SKM-1 (cell line): Measurements from ENCODE around the gene NFATC2.
A peak's percentile ranks its signal among the peaks of the same experiment; 100 is the strongest.
"Not testable (repeated sequence)": the region's sequence is repeated elsewhere in the genome, so short reads cannot be mapped to it uniquely, and the experiment has no call there.

Experiments
- DNase-seq: peaks from one replicate; lab custom pipeline; 2025; ENCODE audit not compliant: unreplicated experiment; lab: John Stamatoyannopoulos, UW

The NFATC2 gene

DNA sequence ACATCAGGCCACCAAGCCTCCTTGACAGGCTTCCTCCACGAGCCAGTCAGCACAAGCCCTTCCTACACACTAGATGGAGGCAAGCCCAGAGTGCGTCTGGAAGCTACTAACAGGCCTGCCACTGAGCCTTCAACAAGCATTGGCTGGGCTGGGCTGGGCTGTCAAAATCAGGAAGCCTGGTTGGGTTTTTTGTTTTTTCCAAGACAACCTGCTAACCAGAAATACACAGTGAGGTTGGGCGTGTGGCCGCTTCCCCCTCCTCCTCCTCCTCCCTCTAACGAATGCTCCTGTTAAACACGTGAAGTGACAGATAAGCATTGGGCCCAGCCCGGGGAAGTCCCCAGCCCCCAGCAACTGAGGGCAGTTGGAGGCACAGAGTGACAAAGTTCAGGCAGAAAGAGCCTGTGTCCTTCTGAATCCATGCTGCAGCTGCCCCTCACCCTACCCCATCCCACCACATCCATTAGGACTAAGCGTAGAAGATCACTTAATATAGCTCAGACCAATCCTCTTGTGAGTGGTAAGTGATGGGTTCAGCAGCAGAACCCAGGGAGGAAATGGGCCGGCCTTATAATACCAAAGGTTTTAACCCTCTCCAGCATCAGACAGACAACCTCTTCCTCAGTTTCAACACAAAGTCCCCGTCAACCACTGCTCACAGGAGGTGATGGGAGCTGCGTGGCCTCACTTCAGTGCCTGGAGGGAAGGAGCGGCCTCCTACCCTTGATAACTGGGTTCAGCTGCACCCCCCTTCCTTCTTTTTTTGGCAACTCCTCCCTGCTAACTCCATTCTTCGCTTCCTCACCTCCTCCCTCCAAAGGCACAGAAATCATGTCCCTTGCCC lies 1.1 kb downstream of the NFATC2 start:
- peak; percentile 84 for DNase-seq

DNA sequence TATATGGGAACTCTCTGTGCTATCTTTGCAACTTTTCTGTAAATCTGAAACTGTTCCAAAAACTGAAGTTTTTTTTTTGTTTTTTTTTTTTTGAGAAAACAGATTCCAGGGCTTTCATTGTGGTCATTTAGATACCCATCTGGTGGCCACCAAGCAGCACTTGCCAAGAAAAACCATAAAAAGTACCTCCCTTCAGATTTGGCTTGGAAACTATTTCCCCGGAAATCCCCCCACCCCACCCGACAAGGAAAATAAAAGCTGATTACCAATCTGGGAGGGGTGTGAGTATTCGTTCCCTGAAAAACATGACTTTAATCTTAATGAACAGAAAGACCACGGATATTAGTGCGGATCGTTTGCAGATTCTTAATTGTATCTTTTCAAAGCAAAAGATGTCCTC lies 1.9 kb downstream of the NFATC2 start:
- DNase-seq = no peak

DNA sequence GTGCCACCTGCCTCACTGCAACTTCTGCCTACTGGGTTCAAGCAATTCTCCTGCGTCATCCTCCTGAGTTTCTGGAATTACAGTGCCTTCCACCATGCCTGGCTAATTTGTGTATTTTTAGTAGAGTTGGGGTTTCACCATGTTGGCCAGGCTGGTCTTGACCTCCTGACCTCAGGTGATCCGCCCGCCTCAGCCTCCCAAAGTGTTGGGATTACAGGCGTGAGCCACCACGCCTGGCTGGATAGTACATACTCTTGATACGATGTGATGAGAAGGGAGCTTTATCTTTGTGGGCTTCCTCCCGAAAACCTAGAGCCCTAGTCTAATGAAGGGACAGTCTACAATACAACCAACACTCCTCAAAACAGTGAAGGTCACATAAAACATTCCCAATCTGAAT lies 2.4 kb downstream of the NFATC2 start:
- DNase-seq = not testable (repeated sequence)

DNA sequence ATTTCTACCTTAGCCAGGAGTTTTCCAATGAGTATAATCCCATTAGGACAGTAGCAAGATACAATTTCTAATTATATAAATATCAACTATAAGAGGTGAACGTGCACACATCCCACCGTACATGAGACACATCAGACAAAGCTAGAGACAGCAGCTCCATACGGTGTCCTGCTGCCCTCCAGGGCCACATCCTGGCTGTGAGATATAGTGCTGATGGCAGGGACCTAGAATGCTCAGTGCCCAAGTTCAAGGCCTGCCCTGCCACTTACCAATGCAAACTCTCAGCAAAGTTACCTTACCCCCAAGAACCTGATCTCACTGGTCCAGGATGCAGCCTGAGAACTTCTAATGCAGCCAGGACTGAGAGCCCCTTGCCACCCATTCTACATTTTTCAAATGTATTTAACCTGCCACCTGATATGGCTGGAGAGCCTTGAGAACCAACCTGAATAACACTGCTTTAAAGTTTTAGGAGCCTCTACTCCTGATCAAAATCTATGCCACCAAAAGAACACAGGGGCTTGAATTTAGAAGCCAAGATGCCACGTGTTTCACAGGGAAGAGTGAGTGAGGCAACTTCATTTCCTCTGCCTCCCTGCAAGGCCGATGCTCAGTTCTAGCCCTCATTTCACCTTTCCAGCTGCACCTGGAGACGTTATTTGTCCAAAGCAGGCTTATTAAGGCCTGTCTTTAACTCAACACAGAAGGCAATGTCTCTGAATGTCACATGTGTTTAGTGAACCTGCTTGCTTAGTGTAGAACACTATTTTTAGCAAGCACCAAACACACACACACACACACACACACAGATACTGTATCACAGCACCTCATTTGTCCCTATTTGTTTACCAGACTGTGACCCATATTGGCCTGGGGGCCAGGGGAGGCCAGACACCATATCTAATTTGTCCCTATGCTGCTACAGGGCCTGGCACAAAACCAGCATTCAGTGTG lies 6.1 kb downstream of the NFATC2 start:
- DNase-seq = no peak

DNA sequence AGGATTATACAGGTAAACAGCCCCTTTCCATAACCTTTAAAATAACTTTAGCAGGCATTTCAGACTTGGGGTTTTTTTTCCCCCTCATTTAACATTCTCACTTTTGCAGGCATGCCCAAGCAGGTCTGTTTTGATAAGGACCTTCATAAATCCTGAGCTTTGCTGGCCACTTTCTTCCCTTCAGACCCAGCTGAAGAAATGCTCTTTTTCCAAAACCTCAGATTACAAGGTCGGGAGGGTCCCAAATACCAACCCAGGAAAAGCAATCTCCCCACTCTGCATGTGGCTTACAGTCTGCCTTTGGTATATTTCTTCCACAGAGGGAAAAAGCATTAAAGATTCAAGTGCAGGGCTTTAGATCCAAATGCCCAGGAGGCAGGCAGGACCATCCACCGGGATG lies 6.8 kb downstream of the NFATC2 start:
- no peak for DNase-seq

DNA sequence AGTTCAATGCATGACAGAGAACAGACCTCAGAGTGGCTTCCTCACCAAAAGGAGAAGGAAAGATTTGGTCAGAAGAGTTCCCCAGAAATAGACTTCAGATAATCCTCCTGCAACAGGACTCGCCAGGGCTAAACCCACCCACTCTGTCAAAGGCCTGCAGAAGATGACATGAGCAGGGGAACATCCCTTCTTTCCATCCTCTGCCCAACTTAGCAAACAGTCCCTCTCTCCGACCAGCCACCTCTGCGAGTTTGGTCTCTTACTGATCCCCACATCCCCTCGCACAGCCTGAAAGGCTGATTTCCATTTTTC lies 7.5 kb downstream of the NFATC2 start:
- peak; percentile 74 for DNase-seq

DNA sequence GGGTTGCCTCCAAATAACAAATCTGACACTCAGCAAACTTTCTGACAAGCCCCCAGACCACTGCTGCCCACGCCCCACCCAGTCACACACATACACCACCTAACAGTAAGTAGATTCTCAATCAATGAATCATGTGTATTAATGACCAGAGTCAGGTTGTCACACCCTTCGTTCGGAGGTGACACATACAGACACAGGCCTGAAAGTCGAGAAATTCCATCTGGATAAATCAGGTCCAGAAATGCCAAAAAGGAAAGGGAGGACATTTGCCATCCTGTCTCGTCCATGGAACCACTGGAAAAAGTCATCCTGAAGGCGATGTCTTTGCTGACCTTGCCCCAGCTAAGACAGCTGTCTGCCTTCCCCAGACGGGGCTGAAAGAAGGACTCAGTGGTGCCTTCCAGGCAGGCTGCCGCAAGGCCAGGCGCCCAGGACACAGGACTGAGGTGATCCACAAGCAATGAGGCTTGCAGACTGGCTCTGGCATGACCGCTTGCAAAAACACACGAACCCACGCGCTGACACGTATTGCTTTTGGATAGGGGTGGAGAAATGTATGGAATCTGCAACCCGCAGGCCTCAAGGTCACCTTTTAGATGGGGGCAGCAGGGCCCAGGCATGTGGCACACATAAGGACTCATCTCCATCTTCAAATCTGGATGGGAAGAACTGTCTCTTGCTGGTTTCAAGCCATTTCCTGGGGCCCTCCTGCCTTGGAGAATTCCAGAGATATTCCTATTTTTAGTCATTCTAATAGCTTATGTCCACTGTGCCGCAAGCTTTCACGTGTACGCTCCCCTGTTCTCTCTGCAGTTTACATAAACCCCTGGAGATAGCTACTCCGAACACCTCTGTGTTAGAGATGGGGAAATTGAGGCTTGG lies 9.0 kb downstream of the NFATC2 start:
- no peak for DNase-seq

DNA sequence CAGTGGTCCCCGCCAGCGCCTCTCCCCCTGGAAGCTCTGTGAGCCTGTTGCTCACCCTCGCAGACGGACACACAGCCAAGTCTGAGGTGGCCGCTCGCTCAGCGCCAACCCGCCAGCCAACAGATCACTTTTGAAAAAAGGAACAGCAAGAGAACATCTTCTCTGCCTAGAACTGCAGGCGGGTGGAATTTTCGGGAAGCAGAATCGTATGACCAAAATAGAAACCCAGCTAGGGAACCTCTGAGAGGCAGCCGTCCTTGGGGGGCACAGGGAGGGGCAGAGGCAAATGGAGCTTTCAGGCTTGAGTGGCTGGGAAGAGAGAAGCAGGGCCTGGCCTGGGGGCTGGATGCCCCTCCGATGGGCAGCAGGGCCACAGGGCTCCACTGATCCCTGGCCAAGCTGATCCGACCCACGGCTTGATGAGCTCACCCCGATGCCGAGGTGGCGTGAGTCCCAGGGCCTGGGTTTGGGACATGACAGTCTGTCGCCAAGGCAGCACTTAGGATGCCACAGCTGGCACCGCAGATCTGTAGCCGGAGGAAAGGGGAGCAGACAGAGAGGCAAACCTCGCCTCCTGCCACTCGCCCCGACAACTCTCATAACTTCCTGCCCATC lies 9.8 kb downstream of the NFATC2 start:
- DNase-seq = no peak

DNA sequence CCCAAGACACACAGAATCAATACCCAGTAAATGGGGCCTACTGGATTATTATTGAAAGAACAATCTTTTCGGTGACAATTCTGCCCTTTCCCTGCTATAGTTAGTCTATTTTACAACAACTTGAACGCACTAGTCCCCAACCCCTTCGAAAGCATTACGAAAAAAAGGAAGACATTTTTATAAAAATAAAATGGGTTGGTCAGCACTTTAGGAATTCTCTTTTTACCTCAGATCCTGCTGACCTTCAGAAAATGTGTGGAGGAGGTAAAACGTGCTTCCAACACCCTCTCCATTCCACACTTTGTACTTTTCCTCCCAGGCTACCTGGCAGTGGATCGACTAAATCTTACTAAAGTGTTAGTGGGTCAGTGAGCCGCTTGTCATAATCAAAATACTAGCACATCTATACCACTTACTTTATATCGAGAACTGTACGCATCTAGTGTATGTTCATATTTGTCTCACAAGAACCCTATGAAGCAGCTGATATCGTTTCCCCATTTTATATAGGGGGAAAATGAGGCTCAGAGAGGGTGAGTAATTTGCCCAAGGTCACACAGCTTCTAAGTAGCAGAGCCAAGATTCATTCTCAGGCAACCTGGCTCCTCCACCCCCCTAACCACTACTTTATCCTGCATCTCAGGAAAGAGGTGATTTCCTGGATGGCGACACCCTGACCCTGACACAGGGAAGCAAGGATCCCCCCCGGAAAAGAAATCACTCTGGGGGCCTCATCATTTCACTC lies 10.6 kb downstream of the NFATC2 start:
- DNase-seq = no peak

DNA sequence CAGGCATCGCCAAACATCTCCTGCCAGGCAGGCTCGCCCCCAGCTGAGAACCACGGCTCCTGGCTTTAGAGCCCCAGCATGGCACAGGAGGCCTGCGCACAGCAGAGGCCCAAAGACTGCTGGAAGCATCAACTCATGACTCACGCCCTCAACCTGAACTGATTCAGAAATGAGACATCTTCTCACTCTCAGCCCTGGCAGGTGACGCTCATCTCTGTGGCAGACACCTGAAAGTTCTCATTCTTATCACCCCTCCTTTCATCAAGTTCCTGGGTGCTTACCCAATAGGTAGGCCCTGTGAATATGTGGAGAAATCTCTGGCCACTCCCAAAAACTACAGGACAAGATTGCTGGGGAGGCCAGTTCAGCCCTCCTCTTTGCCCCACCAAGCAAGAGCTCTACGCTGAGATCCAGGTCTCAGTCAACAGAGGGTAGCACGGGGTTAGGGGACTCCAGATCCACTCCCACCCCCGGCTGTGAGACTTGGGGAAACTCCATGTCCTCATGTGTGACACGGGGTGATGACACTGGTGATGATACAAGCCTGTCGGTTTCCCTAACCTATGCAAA lies 11.3 kb downstream of the NFATC2 start:
- DNase-seq = no peak

DNA sequence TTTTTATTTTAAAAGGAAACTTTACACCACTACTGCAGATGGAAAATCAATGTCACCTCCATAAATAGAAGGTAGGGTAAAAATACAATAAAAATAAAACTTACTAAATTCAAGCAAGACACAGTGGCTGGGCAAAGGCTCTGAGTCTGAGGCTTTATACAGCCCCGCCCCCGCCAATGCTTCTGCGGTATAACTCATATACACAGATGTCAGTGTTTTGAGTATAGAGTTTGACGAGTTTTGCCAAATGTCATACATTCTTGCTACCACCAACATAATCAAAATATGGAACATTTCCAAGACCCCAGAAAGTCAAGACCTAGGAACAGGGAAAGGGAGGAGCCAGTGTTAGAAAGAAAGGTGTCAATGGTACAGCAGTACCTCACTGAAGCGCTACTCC lies 12.8 kb downstream of the NFATC2 start:
- no peak for DNase-seq

DNA sequence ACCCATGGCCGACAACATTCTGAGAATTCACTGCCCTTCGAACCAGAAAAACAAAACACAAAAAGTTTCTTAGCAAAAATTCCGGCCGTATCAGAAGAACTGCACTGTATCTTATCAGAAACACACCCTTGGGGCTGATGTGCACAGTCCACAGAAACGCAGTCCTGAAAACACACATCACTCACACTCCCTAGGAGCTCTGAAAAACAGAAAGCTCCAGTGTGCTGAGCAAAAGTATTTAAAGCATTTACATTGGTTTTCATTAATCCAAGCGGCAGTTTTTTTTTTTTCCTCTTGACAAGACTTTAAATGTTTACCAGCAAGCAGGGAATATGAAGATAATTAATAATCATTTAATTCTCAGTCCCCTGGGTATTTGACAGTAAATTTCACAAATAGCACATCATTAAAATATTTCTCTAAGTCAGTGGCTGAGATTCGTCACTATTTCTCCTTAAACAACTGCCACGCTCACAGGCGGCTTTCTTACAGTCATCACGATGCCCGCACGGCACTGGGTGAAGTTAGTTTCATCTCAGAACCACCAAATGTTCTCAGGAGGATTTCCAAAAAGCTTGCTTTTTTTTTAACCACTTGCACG lies 13.3 kb downstream of the NFATC2 start:
- no peak for DNase-seq

DNA sequence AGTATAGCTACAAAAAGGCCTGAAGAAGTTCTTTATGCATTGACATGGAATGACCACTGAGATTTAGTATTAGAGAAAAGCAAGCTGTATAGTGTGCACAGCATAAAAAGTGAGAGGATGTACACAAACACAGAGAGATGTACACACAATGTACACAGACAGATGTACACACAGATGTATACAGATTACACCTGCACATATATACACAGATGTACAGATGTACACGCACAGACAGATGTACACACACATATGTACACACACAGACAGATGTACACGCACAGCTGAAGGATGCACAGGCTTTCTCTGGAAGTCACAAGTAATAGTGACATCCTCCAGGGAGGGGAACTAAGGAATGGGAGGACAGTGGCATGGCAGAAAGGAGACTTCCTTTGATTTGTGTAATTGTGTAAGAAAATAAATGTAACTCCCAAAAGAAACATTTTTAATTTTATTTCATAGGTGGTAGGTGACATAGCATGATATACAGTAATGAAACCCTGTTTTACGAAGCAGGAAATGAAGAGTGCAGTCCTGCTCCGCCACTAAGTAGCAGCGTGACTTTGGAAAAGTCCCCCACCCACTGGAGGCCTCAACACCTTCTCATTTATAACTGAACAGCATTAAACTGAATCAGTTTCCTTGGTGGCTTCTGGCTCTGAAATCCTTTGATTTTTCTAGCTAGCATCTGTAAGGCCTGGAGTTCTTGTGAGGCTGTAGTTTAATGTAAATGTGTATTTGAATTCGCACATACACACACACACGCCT lies 14.1 kb downstream of the NFATC2 start:
- DNase-seq = no peak

DNA sequence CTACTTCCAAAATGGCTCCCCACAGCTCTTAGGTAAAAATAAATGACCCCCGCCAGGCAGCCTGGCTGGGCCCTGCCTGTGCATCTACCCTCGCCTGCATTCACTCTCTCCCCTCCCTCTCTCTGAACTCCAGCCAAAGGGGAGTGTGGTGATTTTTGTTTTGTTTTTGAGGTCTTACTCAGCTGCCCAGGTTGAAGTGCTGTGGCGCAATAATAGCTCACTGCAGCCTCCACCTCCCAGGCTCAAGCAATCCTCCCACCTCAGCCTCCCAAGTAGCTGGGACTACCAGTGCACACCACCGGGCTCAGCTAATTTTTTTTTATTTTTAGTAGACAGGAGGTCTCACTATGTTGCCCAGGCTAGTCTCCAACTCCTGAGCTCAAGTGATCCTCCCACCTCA lies 15.8 kb downstream of the NFATC2 start:
- DNase-seq = no peak

DNA sequence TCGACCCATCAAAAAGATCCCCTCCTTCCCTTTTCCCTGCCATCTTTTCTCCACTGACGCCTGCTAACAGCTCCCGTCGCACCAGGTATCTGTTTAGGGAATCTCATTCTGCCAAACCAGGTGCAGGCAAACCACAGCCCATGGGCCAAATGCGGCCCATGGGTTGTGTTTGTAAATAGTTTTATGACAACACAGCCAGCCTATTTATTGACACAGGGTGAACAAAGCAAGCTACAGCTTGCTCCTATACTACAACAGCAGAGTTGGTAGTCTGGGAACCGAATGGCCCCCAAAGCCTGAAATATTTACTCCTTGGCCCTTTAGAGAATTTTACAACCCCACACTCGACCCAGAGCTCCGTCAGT lies 16.4 kb downstream of the NFATC2 start:
- DNase-seq = no peak

DNA sequence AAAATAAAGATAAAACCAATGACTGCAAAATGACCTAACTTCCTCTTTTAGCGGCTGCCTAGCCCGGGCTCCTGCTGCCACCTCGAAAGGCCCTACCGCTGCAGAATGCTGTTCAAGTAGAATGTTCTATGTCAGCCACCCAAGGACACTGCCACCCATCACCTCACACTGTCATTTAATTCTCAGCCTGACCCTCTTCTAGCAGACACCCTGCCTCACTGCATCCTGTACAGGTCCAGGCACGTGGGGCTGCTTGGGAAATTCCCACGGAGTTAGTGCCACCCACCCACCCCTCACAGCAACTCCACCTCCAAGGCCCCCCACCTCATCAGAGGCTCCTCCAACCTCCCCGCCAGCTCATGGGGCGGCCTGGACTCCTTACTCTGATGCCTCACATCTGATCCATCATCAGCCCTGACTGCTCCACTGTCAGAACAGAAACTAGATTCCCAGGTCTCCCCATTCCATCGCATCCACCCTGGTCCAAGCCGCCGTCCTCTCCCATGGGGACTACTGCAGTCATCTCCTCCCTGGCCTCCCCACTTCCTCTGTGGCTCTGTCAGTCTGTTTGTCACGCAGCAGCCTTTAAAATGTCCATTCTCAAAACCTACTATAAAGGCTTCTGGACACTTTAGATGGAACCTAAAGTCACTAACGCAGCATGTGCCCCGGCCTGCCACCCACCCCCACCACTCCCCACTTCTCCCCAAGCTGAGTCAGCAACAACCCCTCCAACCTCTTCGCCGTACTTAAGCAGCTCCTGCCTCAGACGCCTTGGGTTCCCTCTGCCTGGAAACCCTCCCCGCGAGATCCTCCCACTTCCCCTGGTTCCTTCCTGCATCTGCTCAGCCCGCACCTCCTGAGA lies 17.0 kb downstream of the NFATC2 start:
- peak; percentile 78 for DNase-seq

DNA sequence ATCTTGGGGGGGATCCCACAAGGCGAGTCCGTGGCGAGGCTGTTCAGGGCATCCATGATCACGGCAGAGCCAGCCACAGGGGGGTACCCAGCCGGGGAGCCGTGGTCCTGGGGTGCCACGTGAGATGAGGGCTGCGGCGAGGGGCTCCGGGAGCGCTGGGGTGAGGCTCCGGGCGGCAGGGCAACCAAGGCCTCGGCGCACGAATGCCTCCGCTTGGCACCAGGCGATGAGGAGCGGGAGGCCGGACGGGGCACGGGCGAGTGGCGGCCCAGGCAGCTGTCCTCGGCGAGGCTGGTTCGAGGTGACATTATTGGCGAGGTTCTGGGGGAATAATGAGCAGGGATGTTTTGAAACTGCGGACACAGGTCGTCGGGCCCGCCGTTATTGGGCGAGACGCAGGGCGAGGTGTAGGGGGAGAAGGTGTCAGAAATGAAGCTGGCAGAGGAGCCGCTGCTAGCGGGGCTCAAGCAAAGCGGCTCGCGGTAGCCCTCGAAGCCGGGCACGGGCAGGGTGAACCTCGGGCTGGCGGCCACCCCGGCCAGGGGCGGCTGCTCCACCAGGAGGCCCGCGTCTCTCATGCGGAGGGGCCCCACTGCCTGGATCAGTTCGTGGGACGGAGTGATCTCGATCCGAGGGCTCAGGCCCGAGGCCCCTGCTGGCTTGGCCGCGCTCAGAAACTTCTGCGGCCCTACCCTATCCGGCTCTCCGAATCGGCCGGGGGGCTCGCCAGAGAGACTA lies 19.1 kb downstream of the NFATC2 start:
- DNase-seq = no peak
